GM18519 (cell line): ENCODE results near the gene RPL36A.

Experiments
- ATAC-seq: cut with Tn5 transposase; IDR thresholded peaks from one replicate; pipeline ENCODE4 v1.9.1; 2021; ENCODE audit warnings: mild to moderate bottlenecking, moderate library complexity; ENCODE audit not compliant: unreplicated experiment, low FRiP score

Gene RPL36A

GRCh38 chrX:101429934-101430333 is 39.1 kb downstream of the RPL36A start:
- peak; percentile 65 for ATAC-seq

GRCh38 chrX:101430457-101431078 is 39.8 kb downstream of the RPL36A start:
- peak; percentile 85 for ATAC-seq

GRCh38 chrX:101442085-101442484 is 51.3 kb downstream of the RPL36A start:
- ATAC-seq: no peak
